ENCODE data around the gene PDPR. TPM values are rescaled to one million over a fixed set of nuclear protein-coding genes. Genes with fewer than 3 reads are reported as not detected.

PDPR gene
- total RNA-seq, 1 donor from 2014 or later, result 20.9 TPM

Other genes with a start within 250 kb of the PDPR start
- 0.93 and 1.8 TPM in 2 replicates for gene CLEC18A, start 163.0 kb upstream of the PDPR start, total RNA-seq
- gene CLEC18C, start 59.5 kb downstream of the PDPR start, total RNA-seq, result 0.31 and 0.46 TPM in 2 replicates
- 30.5 and 32.0 TPM in 2 replicates for gene EXOSC6, start 137.6 kb downstream of the PDPR start, total RNA-seq
- 152 and 154 TPM in 2 replicates for gene AARS1, start 175.2 kb downstream of the PDPR start, total RNA-seq
- gene DDX19B, start 184.9 kb downstream of the PDPR start, total RNA-seq, result 33.7 and 42.2 TPM in 2 replicates
- gene DDX19A, start 232.6 kb downstream of the PDPR start, total RNA-seq, result 38.2 and 45.4 TPM in 2 replicates

All from activated B cell treated with CpG ODN at 0.5 μM for 24 hours (primary cell).